ENCODE results near the gene VDR. TPM values are rescaled to one million over a fixed set of nuclear protein-coding genes. Genes with fewer than 3 reads are reported as not detected.

VDR gene
- total and polyA plus RNA-seq, 2 donors (not counting 1 experiment from before 2014, with no cell fraction given), result 0.37 to 0.42 TPM

DNA sequence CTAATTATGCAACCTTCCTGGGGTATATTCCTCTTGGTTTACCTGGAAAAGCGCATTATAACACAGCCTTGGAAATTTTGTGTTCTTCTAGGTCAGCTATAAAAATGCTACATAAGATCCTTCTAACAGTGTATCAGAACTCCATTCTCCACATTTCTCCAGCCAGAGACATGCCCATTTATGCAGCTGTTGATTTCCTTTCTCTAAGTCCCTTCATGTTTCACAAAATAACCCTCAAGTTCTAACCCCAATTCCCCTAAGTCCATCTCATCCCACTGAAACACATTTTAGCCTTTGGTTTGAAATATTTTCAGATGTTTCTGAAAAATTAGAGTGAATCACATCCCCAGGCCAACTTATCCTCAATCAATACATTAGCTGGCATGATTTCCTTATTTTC, 64.2 kb downstream of the VDR start:
- ChIA-PET CTCF (interaction anchor here (0.5 to 23.8 kb wide), 17 partner anchors 9 to 745 kb away, joined by 3 to 1203 read pairs (median 10); partner anchors contain the start of genes HDAC7, RAPGEF3, RPAP3 and SLC48A1), POLR2A (interaction anchor here (0.7 to 10.4 kb wide), 2 partner anchors 27 to 43 kb away, joined by 3 to 264 read pairs; partner anchors contain the start of gene HDAC7)
- H3K27ac ChIP-seq (ENCODE audit: low read length in 2 of 2), result no peak overlapping the region
- H3K27me3 Mint-ChIP-seq, result no peaks in the 10 kb centered on the region
- TF ChIP-seq EZH2 (IDR thresholded peaks at IDR 0.05; ENCODE audit: borderline replicate concordance, insufficient read depth, low read depth, low read length, poor library complexity, severe bottlenecking), result no peak
- no peak for TF ChIP-seq CTCF (IDR thresholded peaks at IDR 0.05)
- intact Hi-C loops (cut with micrococcal nuclease), result no loop called here
- no peaks in the 10 kb centered on the region for H3K9me3 ChIP-seq (ENCODE audit: control extremely low read depth in 1 of 3, control insufficient read depth in 2 of 3, insufficient read depth in 1 of 3, low read length in 2 of 3)
- no peak overlapping the region for H3K4me3 ChIP-seq (ENCODE audit: control extremely low read depth in 1 of 5, extremely low read depth in 1 of 5, insufficient read depth in 1 of 5, low read depth in 2 of 5, low read length in 4 of 5)
- no peak overlapping the region for H2AFZ ChIP-seq (ENCODE audit: insufficient read depth, low read depth, low read length, poor library complexity, severe bottlenecking)
- no CpG with 5 or more reads among the region's 1 CpG for WGBS (ENCODE audit: insufficient coverage)
- peaks cover 0 to 6% (median 0%) of the 10 kb centered on the region in 4 experiments for H3K27me3 ChIP-seq (replicated peaks in 1 of 4; ENCODE audit: control extremely low read depth in 1 of 4, control insufficient read depth in 3 of 4, insufficient read depth in 4 of 4, low read length in 3 of 4)
- no peak overlapping the region for H3K4me2 ChIP-seq (replicated peaks; ENCODE audit: low read depth, low read length, poor library complexity, severe bottlenecking)
- H3K4me1 ChIP-seq (ENCODE audit: control insufficient read depth in 2 of 2, insufficient read depth in 2 of 2, low read length in 2 of 2), result peaks cover 21 to 22% of the 10 kb centered on the region in 2 donors
- ATAC-seq (ENCODE audit: low read depth) (no peak), DNase-seq (no peak)
- H3K4me3 Mint-ChIP-seq, result no peak overlapping the region
- H3K9ac ChIP-seq (ENCODE audit: low read length), result no peak overlapping the region
- no peaks in the 10 kb centered on the region for H4K20me1 ChIP-seq (ENCODE audit: control insufficient read depth, insufficient read depth, low read length, poor library complexity, severe bottlenecking)
- no peaks in the 10 kb centered on the region for H3K79me2 ChIP-seq (ENCODE audit: control insufficient read depth, insufficient read depth, low read length)
- H3K36me3 ChIP-seq (replicated peaks in 1 of 2; ENCODE audit: control extremely low read depth in 1 of 2, control insufficient read depth in 1 of 2, extremely low read depth in 1 of 2, insufficient read depth in 2 of 2, low read length in 1 of 2), result no peaks in the 10 kb centered on the region
- H3K27ac Mint-ChIP-seq, result no peak overlapping the region
- H3K9me3 Mint-ChIP-seq (ENCODE audit: insufficient read depth), result no peaks in the 10 kb centered on the region
- peaks cover 22% of the 10 kb centered on the region for H3K4me1 Mint-ChIP-seq

DNA sequence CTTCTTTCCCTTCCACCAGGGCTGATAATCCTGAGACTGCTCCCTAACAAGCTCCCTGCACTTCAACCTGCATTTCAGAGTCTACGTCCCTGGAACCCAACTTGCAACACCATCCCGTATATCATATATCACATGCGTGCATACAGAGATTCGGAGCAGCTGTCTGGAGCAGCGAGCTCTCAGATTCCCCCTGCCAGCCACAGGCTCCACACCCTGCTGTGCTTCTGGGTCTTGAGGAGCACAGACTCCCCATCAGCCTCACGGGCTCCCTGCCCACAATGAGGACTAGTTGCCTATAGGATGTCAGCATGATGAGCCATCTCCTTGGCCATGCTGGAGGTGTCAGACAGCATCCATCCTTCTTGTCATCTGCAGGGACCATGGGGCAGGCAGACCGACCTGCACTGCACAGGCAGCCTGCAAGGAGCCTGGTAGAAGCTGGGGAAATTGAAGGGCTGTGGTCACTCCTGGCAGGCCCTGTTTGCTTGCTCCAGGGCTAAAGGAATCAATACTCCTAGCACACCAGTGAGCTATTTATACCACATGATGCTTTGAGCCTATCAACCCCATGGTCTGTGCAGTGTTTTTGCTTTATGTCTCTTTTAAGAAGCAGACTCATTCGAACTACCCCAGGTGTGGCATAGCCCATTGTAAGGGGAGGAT, 65.4 kb downstream of the VDR start:
- H3K4me2 ChIP-seq (replicated peaks; ENCODE audit: low read depth, low read length, poor library complexity, severe bottlenecking), result no peak overlapping the region
- DNase-seq (no peak), ATAC-seq (ENCODE audit: low read depth) (no peak)
- Mint-ChIP-seq H3K9me3 (ENCODE audit: insufficient read depth) (no peaks in the 10 kb centered on the region), H3K4me1 (peaks cover 35% of the 10 kb centered on the region), H3K4me3 (no peak overlapping the region), H3K27ac (no peak overlapping the region), H3K27me3 (no peaks in the 10 kb centered on the region)
- H3K36me3 ChIP-seq (replicated peaks in 1 of 2; ENCODE audit: control extremely low read depth in 1 of 2, control insufficient read depth in 1 of 2, extremely low read depth in 1 of 2, insufficient read depth in 2 of 2, low read length in 1 of 2), result no peaks in the 10 kb centered on the region
- peaks cover 33 to 34% of the 10 kb centered on the region in 2 donors for H3K4me1 ChIP-seq (ENCODE audit: control insufficient read depth in 2 of 2, insufficient read depth in 2 of 2, low read length in 2 of 2)
- no peaks in the 10 kb centered on the region for H3K27me3 ChIP-seq (replicated peaks in 1 of 4; ENCODE audit: control extremely low read depth in 1 of 4, control insufficient read depth in 3 of 4, insufficient read depth in 4 of 4, low read length in 3 of 4)
- H2AFZ ChIP-seq (ENCODE audit: insufficient read depth, low read depth, low read length, poor library complexity, severe bottlenecking), result no peak overlapping the region
- H3K9me3 ChIP-seq (ENCODE audit: control extremely low read depth in 1 of 3, control insufficient read depth in 2 of 3, insufficient read depth in 1 of 3, low read length in 2 of 3), result no peaks in the 10 kb centered on the region
- H3K79me2 ChIP-seq (ENCODE audit: control insufficient read depth, insufficient read depth, low read length), result no peaks in the 10 kb centered on the region
- WGBS (ENCODE audit: insufficient coverage), result 98% methylated on average over 5 of the region's 8 CpGs
- TF ChIP-seq CTCF (IDR thresholded peaks at IDR 0.05) (no peak), EZH2 (IDR thresholded peaks at IDR 0.05; ENCODE audit: borderline replicate concordance, insufficient read depth, low read depth, low read length, poor library complexity, severe bottlenecking) (no peak)
- POLR2A ChIA-PET, result interaction anchor here (0.7 to 10.4 kb wide), 7 partner anchors 25 to 132 kb away, joined by 3 to 264 read pairs (median 6); partner anchors contain the start of gene HDAC7
- intact Hi-C loops (cut with micrococcal nuclease), result loop anchor here (10.0 kb wide), 1 partner anchor 325 kb away; no protein-coding TSS in a partner anchor
- H4K20me1 ChIP-seq (ENCODE audit: control insufficient read depth, insufficient read depth, low read length, poor library complexity, severe bottlenecking), result no peaks in the 10 kb centered on the region
- H3K9ac ChIP-seq (ENCODE audit: low read length), result no peak overlapping the region
- no peak overlapping the region for H3K27ac ChIP-seq (ENCODE audit: low read length in 2 of 2)
- H3K4me3 ChIP-seq (ENCODE audit: control extremely low read depth in 1 of 5, extremely low read depth in 1 of 5, insufficient read depth in 1 of 5, low read depth in 2 of 5, low read length in 4 of 5), result no peak overlapping the region
- CTCF ChIA-PET, result interaction anchor here (1.0 to 23.8 kb wide), 22 partner anchors 10 to 344 kb away, joined by 3 to 1203 read pairs (median 11); partner anchors contain the start of genes CCDC184, ENDOU, HDAC7 and RAPGEF3
